Gastrocnemius medialis (tissue), 4 donors: ENCODE data around the gene VGLL4.

Experiments used
- CTCF ChIP-seq, 5 experiments: fragments of 450-650 bp in 3 of 5; fragments of 200-600 bp in 2 of 5; sonication (generic) in 2 of 5; IDR thresholded peaks in 4 of 5; conservative IDR thresholded peaks in 1 of 5; 1 replicate in 4 of 5; 2 replicates in 1 of 5; pipeline ENCODE4 v1.5.1; 2016 to 2019; ENCODE audit warnings: antibody characterized with exemption in 5 of 5, mild to moderate bottlenecking in 3 of 5, moderate library complexity in 3 of 5
- POLR2A ChIP-seq, 2 donors: fragments of 450-650 bp; IDR thresholded peaks; one replicate each; pipeline ENCODE4 v1.6.1; 2017; ENCODE audit warnings: antibody characterized with exemption in 2 of 2, mild to moderate bottlenecking in 2 of 2, moderate library complexity in 2 of 2

- no peak for TF ChIP-seq CTCF (IDR thresholded peaks at IDR 0.05 in 4 of 5, conservative IDR thresholded peaks at IDR 0.05 in 1 of 5)
- TF ChIP-seq POLR2A (IDR thresholded peaks at IDR 0.05) = no peak
These were observed 67.3 kb downstream of the VGLL4 start for GRCh38 chr3:11576453-11576852.
